ENCODE results near the gene SLC35E1.
"Not testable (repeated sequence)": the region's sequence is repeated elsewhere in the genome, so short reads cannot be mapped to it uniquely, and the experiment has no call there.

Gene SLC35E1

GRCh38 chr19:16506961-16507360 lies 65.3 kb downstream of the SLC35E1 start:
- no peak for TF ChIP-seq CTCF (IDR thresholded peaks at IDR 0.05; ENCODE audit: control insufficient read depth, extremely low read depth, insufficient read depth)
- no peak overlapping the region for H3K4me3 ChIP-seq (ENCODE audit: low read depth, low read length)
- no peak for DNase-seq (ENCODE audit: low read depth)

GRCh38 chr19:16506161-16506560 lies 66.1 kb downstream of the SLC35E1 start:
- DNase-seq (ENCODE audit: low read depth); H3K4me3 ChIP-seq (ENCODE audit: low read depth, low read length): not testable (repeated sequence)

GRCh38 chr19:16504271-16504670 lies 67.9 kb downstream of the SLC35E1 start:
- DNase-seq (ENCODE audit: low read depth) = no peak
- no peak overlapping the region for H3K4me3 ChIP-seq (ENCODE audit: low read depth, low read length)
- TF ChIP-seq CTCF (IDR thresholded peaks at IDR 0.05; ENCODE audit: control insufficient read depth, extremely low read depth, insufficient read depth) = no peak

All from LNCaP clone FGC (cell line).